HG03097 (cell line): ENCODE data around the gene TDRD7.

Experiments
- ATAC-seq: cut with Tn5 transposase; IDR thresholded peaks from one replicate; pipeline ENCODE4 v1.9.1; 2021; ENCODE audit not compliant: unreplicated experiment, low FRiP score

TDRD7 gene

DNA sequence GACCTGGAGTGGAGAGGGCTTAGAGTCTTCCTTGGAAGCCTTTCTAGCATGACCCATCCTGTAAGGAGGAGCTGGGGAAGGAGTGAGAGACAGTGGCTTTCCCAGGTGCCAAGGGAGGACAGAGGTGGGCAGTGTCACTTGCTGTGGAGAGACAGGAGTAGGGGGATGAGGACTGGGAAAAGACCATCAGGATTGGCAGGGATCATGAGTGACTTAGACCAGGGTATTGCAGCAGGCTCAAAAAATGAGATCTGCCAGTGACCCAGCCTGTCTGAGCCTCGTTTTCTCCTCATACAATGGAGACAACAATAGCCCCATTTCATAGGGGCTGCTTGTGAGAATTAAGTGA, 91.9 kb downstream of the TDRD7 start:
- ATAC-seq = no peak

DNA sequence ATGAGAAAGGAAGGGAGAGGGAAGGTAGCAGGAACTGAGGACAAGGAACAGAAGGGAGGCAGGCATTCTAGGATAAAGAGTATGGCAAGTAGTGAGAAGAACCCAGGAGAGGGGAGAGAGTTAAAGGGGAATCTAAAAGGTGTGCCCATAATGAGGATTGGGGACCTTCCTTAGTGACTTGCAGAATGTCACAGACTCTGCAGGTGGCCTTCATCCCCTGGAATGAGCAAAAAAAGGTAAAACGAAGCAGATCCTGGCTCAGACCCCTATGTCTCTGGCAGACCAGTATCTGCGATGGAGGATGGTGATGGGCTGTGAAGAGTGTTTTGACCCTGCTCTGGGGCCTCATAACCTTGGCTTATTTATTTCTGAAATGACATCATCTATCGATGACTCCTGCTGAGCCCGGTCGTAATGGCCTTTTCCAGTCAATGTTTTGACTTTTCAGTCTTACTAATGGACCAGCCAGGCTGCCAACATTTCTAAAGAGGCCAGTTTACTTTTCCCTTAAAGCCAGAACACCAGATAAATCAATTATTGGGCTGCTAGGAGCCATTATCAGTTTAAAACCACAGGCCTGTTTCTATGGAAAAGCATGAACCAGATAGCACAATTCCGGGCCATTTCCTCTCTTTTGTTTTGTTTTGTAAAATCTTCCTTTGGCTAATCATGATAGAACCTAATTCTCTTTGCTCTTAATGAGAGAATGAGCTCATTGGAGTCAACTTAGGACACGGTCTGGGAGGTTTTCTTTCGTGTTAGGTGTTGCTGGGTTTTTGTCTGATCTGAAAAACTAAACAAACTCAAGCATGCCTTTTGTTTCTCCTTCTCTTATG, 92.7 kb downstream of the TDRD7 start:
- ATAC-seq = no peak

DNA sequence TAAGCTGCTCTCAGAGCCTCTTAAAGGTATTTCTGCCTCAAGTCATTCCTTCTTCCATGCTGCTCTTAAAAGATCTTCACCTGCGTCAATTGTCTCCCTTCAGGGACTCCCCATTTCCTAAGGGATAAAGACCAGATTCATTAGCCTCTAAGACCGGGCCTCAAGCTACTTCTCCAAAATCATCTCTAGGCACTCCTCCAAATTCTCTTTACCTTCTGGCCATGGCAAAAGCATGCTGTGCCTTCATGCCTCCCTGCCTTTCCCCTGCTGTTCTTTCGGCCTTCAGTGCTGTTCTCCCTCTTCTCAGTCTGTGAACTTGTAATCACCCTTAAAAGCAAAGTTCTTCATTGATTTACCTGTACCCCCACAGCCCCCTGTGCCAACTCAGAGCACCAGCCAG, 93.9 kb downstream of the TDRD7 start:
- no peak for ATAC-seq

DNA sequence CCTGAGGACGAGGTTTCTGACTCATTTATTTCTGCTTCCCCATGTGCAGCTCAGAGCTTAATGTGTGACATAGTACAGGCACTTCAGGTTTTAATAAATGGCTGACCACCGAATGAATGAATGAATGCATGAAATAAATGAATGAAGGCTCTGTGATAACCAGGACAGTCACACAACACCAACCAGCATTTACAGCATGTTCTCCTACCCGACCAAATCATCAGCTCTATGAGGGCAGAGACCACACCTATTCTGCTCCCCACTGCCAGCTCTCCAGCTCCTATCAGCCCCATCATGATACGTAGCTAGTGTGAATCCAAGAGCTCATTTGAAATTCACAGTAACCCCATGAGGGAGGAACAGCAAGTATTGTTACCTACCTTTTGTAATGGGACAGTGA, 94.4 kb downstream of the TDRD7 start:
- no peak for ATAC-seq

DNA sequence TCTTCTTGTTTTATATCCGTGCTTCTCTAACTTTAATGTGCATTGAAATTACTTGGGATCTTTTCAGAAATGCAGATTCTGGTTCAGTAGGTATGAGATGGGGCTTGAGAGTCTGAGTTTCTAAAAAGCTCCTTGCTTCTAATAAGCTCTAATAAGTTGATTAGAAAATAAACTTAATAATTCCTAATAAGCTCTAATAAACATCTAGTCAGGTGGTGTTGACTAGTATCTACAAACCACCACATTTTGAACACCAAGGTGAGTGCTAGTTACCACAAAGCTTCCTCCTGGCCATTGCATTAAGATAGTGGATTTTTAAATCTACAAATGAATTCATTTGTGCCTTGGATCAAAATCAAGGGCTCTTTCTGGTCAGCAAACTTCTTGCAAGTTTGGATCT, 94.9 kb downstream of the TDRD7 start:
- no peak for ATAC-seq

DNA sequence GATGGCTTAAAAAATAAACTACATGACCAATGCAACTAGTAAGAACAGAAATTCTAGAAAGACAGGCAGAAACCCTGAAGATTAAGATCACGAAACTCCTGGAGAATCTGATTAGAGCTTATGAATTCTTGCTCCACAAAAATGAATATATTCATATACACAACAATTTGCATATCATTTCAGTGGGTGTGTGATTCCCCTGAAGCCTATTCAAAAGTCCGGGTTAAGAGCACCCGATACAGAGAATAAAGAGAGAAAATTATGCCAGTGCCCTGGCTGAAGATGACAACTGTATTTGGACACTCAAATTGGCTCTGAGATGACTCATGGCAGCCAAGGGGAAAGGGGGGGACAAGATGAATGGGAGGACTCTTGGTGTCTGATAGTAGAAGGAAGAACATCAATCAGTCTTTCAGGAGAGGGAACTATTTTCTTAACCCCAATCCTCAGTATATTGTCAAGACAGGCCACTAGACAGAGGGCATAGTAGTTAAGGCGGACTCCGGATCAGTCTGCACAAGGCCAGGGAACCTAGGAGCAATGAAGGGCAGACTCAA, 95.6 kb downstream of the TDRD7 start:
- ATAC-seq = no peak

DNA sequence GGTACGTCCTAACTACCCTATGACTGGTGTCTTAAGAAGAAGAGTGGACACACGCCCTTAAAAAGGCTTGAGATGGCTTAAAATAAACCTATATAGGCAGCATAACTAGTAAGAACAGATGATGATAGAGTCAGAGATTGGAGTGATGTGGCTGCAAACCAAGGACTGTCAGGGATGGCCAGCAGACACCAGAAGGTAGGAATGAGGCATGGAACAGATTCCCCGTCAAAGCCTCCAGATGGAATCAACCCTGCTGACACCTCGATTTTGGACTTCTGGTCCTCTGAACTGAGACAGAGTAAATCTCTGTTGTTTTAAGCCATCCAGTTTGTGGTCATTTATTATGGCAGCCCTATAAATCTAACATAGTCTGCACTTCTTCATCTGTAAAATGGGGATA, 97.0 kb downstream of the TDRD7 start:
- no peak for ATAC-seq

DNA sequence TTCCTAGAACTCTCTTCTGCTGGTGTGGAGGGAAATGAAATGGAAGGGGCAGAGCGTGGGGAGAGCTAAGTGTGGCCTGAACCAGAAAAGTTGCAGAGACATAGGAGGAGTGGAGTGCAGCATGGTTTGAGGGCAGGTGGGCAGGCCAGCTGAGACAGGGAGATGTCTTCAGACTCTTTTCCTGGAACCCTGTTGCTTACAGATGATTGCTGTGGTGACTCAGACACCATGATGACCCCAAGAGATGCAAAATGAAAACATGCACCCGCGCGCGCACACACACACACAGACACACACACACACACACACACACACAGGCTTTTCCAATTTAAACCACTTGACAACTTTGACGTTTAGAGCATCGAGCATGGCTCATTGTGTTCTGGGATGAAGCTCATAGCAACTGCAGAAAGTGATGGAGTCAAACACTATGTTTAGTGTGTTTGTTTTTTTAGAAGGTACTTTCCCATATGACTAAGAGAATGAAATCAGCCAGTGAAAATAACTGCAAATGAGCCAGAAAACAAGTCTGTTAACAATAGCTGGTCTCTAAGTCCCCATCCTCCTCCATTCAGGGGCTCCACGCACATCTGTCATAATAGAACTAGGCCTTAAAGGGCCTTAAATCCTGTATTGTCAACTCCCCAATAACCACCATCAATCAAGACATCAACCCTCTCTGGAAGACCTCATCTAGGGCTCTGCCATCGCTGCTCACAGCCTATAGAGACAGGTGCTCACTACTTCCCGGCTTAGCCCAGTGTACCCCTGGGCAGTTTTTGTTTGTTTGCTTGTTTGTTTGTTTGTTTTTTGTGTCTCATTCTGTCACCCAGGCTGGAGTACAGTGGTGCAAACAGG, 99.1 kb downstream of the TDRD7 start:
- ATAC-seq = no peak

DNA sequence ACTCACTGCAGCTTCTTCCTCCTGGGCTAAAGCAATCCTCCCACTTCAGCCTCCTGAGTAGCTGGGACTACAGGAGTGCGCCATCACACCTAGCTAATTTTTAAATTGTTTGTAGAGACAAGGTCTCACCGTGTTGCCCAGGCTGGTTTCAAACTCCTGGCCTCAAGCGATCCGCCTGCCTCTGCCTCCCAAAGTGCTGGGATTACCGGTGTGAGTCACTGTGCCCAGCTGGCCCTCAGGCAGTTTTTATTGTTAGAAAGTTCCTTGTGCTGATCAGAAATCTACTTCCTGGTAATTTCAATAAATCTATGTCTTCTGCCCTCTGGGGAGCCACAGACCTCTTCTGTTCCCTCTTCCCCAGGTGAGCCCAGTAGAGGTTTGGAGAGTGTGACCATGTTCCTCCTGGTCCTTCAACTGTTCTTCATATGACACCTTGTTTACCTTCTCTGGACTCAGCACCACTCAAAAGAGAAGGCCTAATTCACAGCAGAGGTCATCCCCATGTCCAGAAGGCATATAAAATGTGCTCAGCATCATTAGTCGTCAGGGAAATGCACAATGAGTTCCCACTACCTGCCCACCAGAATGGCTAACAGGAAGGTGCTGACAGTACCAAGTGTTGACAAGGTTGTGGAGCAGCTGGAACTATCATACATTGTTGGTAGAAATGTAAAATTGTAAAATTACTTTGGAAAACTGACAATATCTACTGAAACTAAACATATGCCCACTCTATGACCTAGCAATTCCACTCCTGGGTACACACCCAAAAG, 99.9 kb downstream of the TDRD7 start:
- no peak for ATAC-seq

DNA sequence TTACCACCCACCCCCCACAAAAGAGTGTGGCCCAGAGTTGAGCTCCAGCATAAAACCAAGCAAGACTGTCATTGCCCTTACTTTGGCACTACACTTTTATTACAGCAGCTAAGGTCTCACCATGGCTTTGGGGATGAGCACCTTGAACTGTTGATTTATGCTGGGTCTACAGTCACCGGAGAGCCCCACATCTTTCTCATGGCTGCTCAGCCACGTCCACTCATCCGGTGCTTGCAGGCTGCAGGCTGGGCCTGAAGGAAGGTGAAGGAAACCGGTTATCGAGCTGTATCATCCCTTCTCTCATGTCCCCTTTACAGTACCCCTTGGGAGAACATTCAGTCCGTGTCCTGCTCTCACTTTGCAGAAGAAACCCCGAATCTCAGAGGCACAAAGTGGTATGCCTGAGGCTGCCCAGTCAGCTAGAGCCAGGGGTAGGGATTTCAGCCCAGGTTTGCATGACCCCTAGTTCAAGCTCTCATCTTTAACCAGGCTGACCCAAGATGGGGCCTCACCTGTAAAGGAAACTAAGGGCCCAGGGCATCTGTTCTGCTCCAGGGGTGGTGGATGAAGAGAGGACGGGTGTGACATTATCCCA, 101.2 kb downstream of the TDRD7 start:
- no peak for ATAC-seq

DNA sequence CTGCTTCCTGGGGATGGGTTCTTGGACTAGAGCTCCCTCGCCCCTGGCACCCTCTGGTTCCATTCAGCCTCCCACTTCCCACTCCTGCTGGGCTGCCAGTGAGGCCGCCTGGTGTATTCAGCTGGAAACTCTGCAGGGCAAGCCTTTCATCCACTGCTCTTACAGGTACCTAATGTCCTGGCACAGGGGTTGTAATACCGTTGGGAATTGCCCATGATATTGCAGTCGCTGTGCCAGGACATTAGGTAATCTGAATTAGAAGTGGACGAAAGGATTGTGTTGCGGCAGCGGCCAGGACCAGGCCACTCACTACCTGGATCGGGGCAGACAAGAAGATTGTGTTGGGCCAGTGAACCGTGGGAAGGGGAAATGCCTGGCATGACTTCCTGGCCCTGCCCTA, 102.6 kb downstream of the TDRD7 start:
- no peak for ATAC-seq

DNA sequence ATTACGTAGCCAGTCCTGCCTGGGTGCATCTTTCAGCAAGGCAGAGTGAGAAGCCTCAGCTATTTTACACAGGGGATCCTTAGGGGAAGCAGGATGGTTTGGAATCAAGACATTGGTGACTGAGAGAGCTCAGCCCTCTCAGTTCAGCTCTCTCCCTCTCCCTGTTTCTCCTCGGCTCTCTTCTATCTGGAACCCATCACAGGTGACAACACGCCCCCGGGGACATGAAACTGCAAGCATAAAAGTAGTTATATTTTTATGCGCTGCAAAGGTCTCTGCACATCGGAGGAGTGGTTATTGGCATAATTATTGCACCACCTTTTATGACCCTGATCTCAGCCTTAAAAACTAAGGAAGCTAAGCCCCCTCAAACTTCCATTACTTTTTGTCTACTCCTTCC, 103.8 kb downstream of the TDRD7 start:
- no peak for ATAC-seq

DNA sequence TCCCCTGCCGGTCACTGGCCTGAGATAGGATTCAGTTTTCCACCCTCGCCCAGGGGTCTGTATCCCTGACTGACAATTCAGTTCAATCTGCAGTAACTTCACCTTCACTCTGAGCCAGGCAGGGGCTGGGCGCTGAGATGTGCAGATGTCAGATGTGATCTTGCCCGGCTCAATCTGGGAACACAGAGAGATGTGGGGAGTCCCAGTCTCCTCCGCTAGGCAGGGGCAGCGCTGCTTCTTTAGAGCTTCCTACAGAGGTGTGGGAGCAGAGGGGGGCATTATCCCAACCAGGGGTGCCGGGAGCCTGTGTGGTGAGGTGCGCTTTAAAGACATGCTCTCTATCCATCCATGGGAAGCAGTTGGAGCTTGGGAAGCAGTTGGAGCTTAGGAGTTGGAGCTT, 104.2 kb downstream of the TDRD7 start:
- ATAC-seq = no peak

DNA sequence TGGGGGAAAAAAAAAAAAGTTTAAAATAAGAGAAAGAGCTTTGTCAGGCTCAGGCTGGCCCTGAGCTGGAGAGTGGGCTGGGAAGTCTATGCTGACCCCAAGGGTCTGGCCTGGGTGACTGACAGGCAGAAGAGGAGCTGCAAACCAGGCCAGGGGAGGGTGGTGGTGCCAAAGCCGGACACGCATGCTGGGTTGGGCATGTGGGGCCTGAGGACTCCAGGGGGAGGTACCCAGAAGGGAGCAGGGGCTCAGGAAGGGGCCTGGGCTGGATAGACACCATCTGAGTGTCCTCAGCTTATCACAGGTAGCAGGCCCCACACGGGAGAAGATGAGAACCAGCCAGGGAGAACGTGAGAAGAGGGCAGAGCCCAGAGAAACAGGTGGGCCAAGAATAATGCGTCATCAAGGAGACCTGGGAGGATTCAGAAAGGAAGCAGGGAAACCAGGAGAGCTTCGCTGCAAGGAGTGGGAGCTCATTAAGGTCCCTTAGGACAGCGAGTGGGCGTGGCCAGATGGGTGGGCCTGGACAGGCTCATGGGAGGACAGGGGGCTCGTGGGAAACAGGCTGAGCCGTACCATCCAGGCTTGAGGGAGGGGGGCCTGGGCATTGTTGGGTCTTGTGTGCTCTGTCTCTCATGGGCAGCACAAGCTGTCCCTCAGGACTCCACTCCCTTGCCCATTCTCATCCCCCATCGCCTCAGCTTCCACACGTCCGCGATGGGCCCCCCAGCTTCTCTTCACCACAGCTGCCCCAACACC, 105.6 kb downstream of the TDRD7 start:
- ATAC-seq = no peak

DNA sequence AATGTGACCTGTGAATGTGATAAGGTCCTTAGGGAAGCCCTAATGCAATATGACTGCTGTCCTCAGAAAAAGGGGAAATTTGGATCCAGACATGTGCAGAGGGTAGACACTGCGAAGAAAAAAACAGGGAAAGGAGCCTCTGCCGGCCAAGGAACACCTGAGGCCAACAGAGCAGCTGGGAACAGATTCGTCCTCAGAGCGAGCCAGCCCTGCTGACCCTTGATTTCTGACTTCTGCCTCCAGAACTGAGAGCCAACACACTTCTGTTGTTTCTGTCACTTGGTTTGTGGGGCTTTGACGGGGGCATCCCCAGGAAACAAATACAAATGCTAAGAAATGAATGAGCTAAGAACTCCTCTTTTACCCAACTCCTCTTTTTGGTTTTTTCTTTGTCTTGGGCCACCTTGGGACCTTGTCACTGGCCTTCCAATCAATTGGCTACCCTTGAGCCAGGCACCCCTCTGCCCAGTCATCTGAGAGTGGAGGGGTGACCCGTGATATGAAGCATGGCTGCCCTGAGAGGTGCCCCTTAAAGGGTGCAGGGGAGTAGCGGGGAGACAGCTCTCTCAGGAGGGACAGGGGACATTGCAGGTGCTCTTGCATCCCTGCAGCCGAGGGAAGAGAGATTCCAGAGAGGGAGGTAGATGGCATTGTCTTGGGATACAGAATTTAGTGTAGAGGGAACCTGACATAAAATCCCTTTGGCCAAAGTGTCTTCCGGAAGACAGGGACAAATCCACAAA, 106.4 kb downstream of the TDRD7 start:
- ATAC-seq = no peak

DNA sequence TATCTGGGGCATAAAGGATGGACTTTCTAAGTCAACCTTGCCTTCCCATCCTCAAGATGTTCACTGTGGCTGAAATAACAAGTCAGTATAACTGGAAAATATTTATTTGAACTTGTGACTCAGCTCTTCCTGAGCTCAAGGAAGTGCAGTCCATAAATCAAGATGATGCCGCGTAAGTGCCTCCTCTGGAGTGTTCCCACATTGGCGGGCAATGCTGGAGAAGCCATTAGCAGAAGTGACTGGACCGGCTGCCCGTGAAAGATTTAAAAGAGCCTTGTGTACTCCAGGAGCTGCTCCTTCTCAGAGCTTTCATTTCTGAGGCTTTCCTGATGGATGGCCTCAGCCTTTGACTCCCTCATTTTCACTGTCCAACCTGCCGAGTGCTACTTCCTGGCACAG, 107.0 kb downstream of the TDRD7 start:
- ATAC-seq = no peak

DNA sequence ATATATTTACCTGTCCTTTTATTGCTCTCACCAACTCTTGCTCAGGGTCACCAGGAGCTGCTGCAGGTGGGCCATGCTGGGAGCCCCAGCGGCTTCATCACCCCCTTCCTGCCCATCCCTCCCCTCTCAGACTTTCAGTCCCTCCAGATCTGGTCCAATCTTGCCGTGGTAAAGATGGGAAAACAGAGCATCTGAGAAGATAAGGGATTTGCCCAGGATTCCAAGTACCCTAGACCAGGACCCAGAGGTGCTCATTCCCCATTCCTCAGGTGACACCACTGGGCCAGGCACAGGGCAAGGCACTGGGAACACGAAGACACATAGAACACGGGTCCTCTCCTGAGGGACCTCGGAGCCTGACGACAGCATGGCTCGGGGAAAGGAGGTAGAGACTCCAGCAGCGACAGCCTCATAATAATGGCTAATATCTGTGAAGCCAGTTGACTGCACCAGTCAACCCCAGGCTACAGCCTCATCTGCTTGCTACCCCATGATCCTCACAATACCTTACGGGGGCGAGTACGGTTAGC, 107.6 kb downstream of the TDRD7 start:
- ATAC-seq = no peak

DNA sequence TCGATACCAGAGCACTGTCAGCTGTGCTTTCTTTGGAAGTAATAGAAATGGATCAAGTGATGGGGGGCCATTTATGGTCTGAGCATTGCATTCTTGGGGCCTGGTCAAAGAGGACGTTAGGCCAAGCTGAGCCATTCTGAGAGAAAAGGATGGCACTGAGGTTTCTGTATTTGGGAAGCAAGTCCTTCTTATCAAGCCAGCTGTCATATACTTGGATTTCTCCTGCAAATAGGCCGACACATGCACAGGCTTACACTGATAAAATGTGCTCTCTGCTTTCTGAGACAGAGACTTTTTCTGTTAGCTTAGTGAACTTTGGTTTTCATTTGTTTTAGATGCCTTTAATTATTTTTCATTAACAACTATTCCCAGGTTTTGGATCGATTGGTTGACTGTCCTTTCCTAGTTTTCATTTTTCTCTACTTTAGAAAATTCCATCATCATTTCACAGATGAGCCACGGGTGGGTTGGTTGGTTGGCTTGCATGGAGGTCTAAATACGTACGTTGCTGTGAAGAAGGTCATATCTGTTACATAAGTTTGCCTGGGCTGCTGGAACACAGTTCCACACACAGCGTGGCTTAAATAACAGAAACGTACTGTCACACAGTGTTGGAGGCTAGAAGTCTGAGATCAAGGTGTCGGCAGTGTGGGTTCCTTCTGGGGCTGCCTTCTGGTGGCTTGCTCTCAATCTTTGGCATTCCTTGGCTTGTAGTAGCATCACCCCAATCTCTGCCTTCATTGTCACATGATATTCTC, 109.9 kb downstream of the TDRD7 start:
- no peak for ATAC-seq
